HG03196 (cell line): Measurements from ENCODE around the gene PPFIA1.

Source experiments
- ATAC-seq: cut with Tn5 transposase; IDR thresholded peaks from one replicate; pipeline ENCODE4 v1.9.1; 2021; ENCODE audit not compliant: unreplicated experiment

PPFIA1 gene

GRCh38 chr11:70411713-70412452 is 141.4 kb downstream of the PPFIA1 start:
- no peak for ATAC-seq

- no peak for ATAC-seq
These were observed 142.7 kb downstream of the PPFIA1 start for GRCh38 chr11:70413151-70413550.

GRCh38 chr11:70414341-70415100 is 144.0 kb downstream of the PPFIA1 start:
- no peak for ATAC-seq

- ATAC-seq: no peak
These were observed 144.7 kb downstream of the PPFIA1 start for GRCh38 chr11:70415191-70415590.

- ATAC-seq: no peak
These were observed 145.3 kb downstream of the PPFIA1 start for GRCh38 chr11:70415642-70416395.

- no peak for ATAC-seq
These were observed 146.4 kb downstream of the PPFIA1 start for GRCh38 chr11:70416881-70417280.

- no peak for ATAC-seq
These were observed 147.6 kb downstream of the PPFIA1 start for GRCh38 chr11:70418130-70418529.

GRCh38 chr11:70419307-70420007 is 149.0 kb downstream of the PPFIA1 start:
- ATAC-seq: no peak

GRCh38 chr11:70420008-70420464 is 149.5 kb downstream of the PPFIA1 start:
- ATAC-seq: no peak

- no peak for ATAC-seq
These were observed 150.0 kb downstream of the PPFIA1 start for GRCh38 chr11:70420496-70420895.

GRCh38 chr11:70421123-70421522 is 150.6 kb downstream of the PPFIA1 start:
- ATAC-seq: no peak

GRCh38 chr11:70422692-70423522 is 152.4 kb downstream of the PPFIA1 start:
- ATAC-seq: no peak

GRCh38 chr11:70423523-70424505 is 153.3 kb downstream of the PPFIA1 start:
- ATAC-seq: no peak

GRCh38 chr11:70424765-70425344 is 154.4 kb downstream of the PPFIA1 start:
- ATAC-seq: no peak

- no peak for ATAC-seq
These were observed 156.9 kb downstream of the PPFIA1 start for GRCh38 chr11:70427436-70427835.

- ATAC-seq: no peak
These were observed 158.4 kb downstream of the PPFIA1 start for GRCh38 chr11:70428701-70429427.

- no peak for ATAC-seq
These were observed 158.9 kb downstream of the PPFIA1 start for GRCh38 chr11:70429428-70429705.
